Stimulated activated CD8-positive, alpha-beta memory T cell treated with anti-CD3 and anti-CD28 coated beads, Interleukin-15, amount 100 ng/mL, for 48 hours (primary cell): Measurements from ENCODE around the gene PROCR.
"Not testable (repeated sequence)": the region's sequence is repeated elsewhere in the genome, so short reads cannot be mapped to it uniquely, and the experiment has no call there.

Source experiments
- DNase-seq, 2 donors: peaks; one replicate each; pipeline ENCODE4 v3.0.0-alpha.2; 2020; ENCODE audit warnings: low read depth in 2 of 2

Gene PROCR

GRCh38 chr20:35165221-35166185, 6.4 kb upstream of the PROCR start:
- no peak for DNase-seq

GRCh38 chr20:35166242-35166830, 5.5 kb upstream of the PROCR start:
- no peak for DNase-seq

GRCh38 chr20:35167787-35168186, 4.1 kb upstream of the PROCR start:
- no peak for DNase-seq

GRCh38 chr20:35168701-35169409, 3.0 kb upstream of the PROCR start:
- not testable (repeated sequence) for DNase-seq

GRCh38 chr20:35171438-35171752, 477 bp upstream of the PROCR start:
- no peak for DNase-seq

GRCh38 chr20:35172434-35172806, 548 bp downstream of the PROCR start:
- DNase-seq, result no peak

- no peak for DNase-seq
These were observed 1.8 kb downstream of the PROCR start for GRCh38 chr20:35173576-35174192.

- DNase-seq, result no peak
These were observed 2.8 kb downstream of the PROCR start for GRCh38 chr20:35174458-35175216.

- no peak for DNase-seq
These were observed 4.3 kb downstream of the PROCR start for GRCh38 chr20:35176132-35176531.

- no peak for DNase-seq
These were observed 7.7 kb downstream of the PROCR start for GRCh38 chr20:35179292-35180212.

- DNase-seq, result no peak
These were observed 8.4 kb downstream of the PROCR start for GRCh38 chr20:35180266-35180665.

- DNase-seq, result no peak
These were observed 9.9 kb downstream of the PROCR start for GRCh38 chr20:35181731-35182130.

GRCh38 chr20:35186691-35187289, 14.9 kb downstream of the PROCR start:
- DNase-seq, result not testable (repeated sequence)

GRCh38 chr20:35187584-35188190, 15.8 kb downstream of the PROCR start:
- DNase-seq, result no peak

GRCh38 chr20:35189223-35189622, 17.4 kb downstream of the PROCR start:
- DNase-seq, result not testable (repeated sequence)

- no peak for DNase-seq
These were observed 18.7 kb downstream of the PROCR start for GRCh38 chr20:35190556-35190955.

GRCh38 chr20:35191419-35192117, 19.7 kb downstream of the PROCR start:
- DNase-seq, result no peak

- DNase-seq, result no peak
These were observed 20.4 kb downstream of the PROCR start for GRCh38 chr20:35192118-35192872.
